Stomach (tissue), 4 donors: ENCODE data around the gene SLC2A6.

Source experiments
- CTCF ChIP-seq, 7 experiments: fragments of 450-650 bp in 4 of 7; fragments of 200-600 bp in 3 of 7; sonication (generic) in 3 of 7; IDR thresholded peaks; one replicate each; pipeline ENCODE4 v1.5.1; 2016 to 2019; ENCODE audit warnings: antibody characterized with exemption in 7 of 7, control low read depth in 2 of 7, mild to moderate bottlenecking in 1 of 7
- EP300 ChIP-seq: sonication (generic); formaldehyde crosslinking; IDR thresholded peaks from one replicate; pipeline ENCODE4 v1.6.1; 2017; ENCODE audit warnings: antibody characterized with exemption
- POLR2A ChIP-seq, 4 donors: fragments of 450-650 bp; IDR thresholded peaks; one replicate each; pipeline ENCODE4 v1.6.1; 2016; ENCODE audit warnings: antibody characterized with exemption in 4 of 4, control low read depth in 2 of 4, mild to moderate bottlenecking in 1 of 4, moderate library complexity in 1 of 4

- TF ChIP-seq POLR2A (IDR thresholded peaks at IDR 0.05) (no peak), CTCF (IDR thresholded peaks at IDR 0.05) (no peak), EP300 (no peak)
These were observed 33.6 kb upstream of the SLC2A6 start for GRCh38 chr9:133512253-133513213.
